ENCODE results near the gene NCOA1. TPM values are rescaled to one million over a fixed set of nuclear protein-coding genes. Genes with fewer than 3 reads are reported as not detected.

Gene NCOA1
- total and polyA plus RNA-seq, 4 donors, result 6.5 to 26.6 (median 16.3) TPM

GRCh38 chr2:24730481-24730880 lies 239.4 kb downstream of the NCOA1 start:
- 94% methylated on average over 7 of the region's 7 CpGs for WGBS
- peaks cover 0 to 1% (median 0%) of the 10 kb centered on the region in 4 donors for H3K4me1 ChIP-seq (ENCODE audit: control insufficient read depth in 4 of 4, insufficient read depth in 4 of 4, low read length in 3 of 4)
- no peaks in the 10 kb centered on the region for H3K27me3 ChIP-seq (ENCODE audit: control insufficient read depth in 4 of 4, insufficient read depth in 4 of 4, low read length in 3 of 4)
- H3K4me3 ChIP-seq (ENCODE audit: low read depth in 1 of 3, low read length in 3 of 3), result no peak overlapping the region
- H3K36me3 ChIP-seq (ENCODE audit: control insufficient read depth in 4 of 4, insufficient read depth in 3 of 4, low read depth in 1 of 4, low read length in 3 of 4), result peaks cover 6 to 14% (median 10%) of the 10 kb centered on the region in 4 donors
- TF ChIP-seq HNF4G (IDR thresholded peaks at IDR 0.05) (no peak), YY1 (IDR thresholded peaks at IDR 0.05) (no peak), RAD21 (IDR thresholded peaks at IDR 0.05) (no peak), NR2F2 (IDR thresholded peaks at IDR 0.05) (no peak), FOXA1 (IDR thresholded peaks at IDR 0.05) (no peak), EGR1 (IDR thresholded peaks at IDR 0.05; ENCODE audit: low read depth in 2 of 2) (no peak), JUND (IDR thresholded peaks at IDR 0.05) (no peak), HNF4A (conservative IDR thresholded peaks at IDR 0.05) (no peak), SP1 (IDR thresholded peaks at IDR 0.05) (no peak), GABPA (IDR thresholded peaks at IDR 0.05 in 1 of 2, conservative IDR thresholded peaks at IDR 0.05 in 1 of 2) (no peak)
- TF ChIP-seq, protein P1, sequence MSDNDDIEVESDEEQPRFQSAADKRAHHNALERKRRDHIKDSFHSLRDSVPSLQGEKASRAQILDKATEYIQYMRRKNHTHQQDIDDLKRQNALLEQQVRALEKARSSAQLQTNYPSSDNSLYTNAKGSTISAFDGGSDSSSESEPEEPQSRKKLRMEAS (IDR thresholded peaks at IDR 0.05), result no peak
- TF ChIP-seq, protein P2, sequence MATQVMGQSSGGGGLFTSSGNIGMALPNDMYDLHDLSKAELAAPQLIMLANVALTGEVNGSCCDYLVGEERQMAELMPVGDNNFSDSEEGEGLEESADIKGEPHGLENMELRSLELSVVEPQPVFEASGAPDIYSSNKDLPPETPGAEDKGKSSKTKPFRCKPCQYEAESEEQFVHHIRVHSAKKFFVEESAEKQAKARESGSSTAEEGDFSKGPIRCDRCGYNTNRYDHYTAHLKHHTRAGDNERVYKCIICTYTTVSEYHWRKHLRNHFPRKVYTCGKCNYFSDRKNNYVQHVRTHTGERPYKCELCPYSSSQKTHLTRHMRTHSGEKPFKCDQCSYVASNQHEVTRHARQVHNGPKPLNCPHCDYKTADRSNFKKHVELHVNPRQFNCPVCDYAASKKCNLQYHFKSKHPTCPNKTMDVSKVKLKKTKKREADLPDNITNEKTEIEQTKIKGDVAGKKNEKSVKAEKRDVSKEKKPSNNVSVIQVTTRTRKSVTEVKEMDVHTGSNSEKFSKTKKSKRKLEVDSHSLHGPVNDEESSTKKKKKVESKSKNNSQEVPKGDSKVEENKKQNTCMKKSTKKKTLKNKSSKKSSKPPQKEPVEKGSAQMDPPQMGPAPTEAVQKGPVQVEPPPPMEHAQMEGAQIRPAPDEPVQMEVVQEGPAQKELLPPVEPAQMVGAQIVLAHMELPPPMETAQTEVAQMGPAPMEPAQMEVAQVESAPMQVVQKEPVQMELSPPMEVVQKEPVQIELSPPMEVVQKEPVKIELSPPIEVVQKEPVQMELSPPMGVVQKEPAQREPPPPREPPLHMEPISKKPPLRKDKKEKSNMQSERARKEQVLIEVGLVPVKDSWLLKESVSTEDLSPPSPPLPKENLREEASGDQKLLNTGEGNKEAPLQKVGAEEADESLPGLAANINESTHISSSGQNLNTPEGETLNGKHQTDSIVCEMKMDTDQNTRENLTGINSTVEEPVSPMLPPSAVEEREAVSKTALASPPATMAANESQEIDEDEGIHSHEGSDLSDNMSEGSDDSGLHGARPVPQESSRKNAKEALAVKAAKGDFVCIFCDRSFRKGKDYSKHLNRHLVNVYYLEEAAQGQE (IDR thresholded peaks at IDR 0.05), result no peak
- TF ChIP-seq, protein P3, sequence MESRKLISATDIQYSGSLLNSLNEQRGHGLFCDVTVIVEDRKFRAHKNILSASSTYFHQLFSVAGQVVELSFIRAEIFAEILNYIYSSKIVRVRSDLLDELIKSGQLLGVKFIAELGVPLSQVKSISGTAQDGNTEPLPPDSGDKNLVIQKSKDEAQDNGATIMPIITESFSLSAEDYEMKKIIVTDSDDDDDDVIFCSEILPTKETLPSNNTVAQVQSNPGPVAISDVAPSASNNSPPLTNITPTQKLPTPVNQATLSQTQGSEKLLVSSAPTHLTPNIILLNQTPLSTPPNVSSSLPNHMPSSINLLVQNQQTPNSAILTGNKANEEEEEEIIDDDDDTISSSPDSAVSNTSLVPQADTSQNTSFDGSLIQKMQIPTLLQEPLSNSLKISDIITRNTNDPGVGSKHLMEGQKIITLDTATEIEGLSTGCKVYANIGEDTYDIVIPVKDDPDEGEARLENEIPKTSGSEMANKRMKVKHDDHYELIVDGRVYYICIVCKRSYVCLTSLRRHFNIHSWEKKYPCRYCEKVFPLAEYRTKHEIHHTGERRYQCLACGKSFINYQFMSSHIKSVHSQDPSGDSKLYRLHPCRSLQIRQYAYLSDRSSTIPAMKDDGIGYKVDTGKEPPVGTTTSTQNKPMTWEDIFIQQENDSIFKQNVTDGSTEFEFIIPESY (IDR thresholded peaks at IDR 0.05), result no peak
- TF ChIP-seq, protein P4, sequence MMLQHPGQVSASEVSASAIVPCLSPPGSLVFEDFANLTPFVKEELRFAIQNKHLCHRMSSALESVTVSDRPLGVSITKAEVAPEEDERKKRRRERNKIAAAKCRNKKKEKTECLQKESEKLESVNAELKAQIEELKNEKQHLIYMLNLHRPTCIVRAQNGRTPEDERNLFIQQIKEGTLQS (IDR thresholded peaks at IDR 0.05), result no peak
- H3K27ac ChIP-seq (ENCODE audit: low read depth in 1 of 2, low read length in 2 of 2), result no peak overlapping the region
- no peak for DNase-seq (ENCODE audit: low spot score)
- no peak overlapping the region for H3K9ac ChIP-seq (ENCODE audit: low read depth in 1 of 2, low read length in 2 of 2)
- no peaks in the 10 kb centered on the region for H3K9me3 ChIP-seq (ENCODE audit: control insufficient read depth in 4 of 4, low read length in 3 of 4)

DNA sequence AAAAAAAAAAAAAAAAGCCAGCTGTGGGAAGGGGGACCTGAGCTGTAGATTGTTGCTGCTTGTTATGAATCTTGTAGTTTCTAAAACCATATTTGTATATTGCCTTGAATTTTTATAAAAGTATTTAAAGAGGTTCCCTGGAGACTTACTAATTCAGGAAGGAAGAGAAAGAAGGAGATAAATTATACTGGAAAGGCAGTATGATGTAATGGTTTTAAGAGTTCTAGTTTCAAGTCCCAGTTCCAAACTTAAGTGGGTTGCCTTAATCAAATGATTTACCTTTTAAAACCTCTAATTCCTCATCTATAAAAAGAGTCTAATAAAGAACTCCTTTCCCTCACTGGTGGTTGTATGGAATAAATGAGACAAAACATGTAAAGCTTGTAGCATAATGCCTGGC lies 240.0 kb downstream of the NCOA1 start:
- peaks cover 0 to 1% (median 0%) of the 10 kb centered on the region in 4 donors for H3K4me1 ChIP-seq (ENCODE audit: control insufficient read depth in 4 of 4, insufficient read depth in 4 of 4, low read length in 3 of 4)
- H3K27ac ChIP-seq (ENCODE audit: low read depth in 1 of 2, low read length in 2 of 2), result no peak overlapping the region
- H3K9ac ChIP-seq (ENCODE audit: low read depth in 1 of 2, low read length in 2 of 2), result no peak overlapping the region
- peaks cover 6 to 14% (median 10%) of the 10 kb centered on the region in 4 donors for H3K36me3 ChIP-seq (ENCODE audit: control insufficient read depth in 4 of 4, insufficient read depth in 3 of 4, low read depth in 1 of 4, low read length in 3 of 4)
- H3K4me3 ChIP-seq (ENCODE audit: low read depth in 1 of 3, low read length in 3 of 3), result no peak overlapping the region
- no peaks in the 10 kb centered on the region for H3K27me3 ChIP-seq (ENCODE audit: control insufficient read depth in 4 of 4, insufficient read depth in 4 of 4, low read length in 3 of 4)
- no peak for DNase-seq (ENCODE audit: low spot score)
- no peaks in the 10 kb centered on the region for H3K9me3 ChIP-seq (ENCODE audit: control insufficient read depth in 4 of 4, low read length in 3 of 4)
- no peak for TF ChIP-seq YY1 (IDR thresholded peaks at IDR 0.05)
- no peak for TF ChIP-seq EGR1 (IDR thresholded peaks at IDR 0.05; ENCODE audit: low read depth in 2 of 2)
- TF ChIP-seq TAF1 (conservative IDR thresholded peaks at IDR 0.05), result no peak
- TF ChIP-seq FOXA2 (IDR thresholded peaks at IDR 0.05), result no peak
- TF ChIP-seq, protein P3 (IDR thresholded peaks at IDR 0.05), result no peak
- TF ChIP-seq JUND (IDR thresholded peaks at IDR 0.05), result no peak
- TF ChIP-seq GABPA (IDR thresholded peaks at IDR 0.05 in 1 of 2, conservative IDR thresholded peaks at IDR 0.05 in 1 of 2), result no peak
- TF ChIP-seq, protein P4 (IDR thresholded peaks at IDR 0.05), result no peak
- no peak for TF ChIP-seq SP1 (IDR thresholded peaks at IDR 0.05)
- no peak for TF ChIP-seq CTCF (IDR thresholded peaks at IDR 0.05; ENCODE audit: low read depth, low read length, missing input control)
- TF ChIP-seq, protein P2 (IDR thresholded peaks at IDR 0.05), result no peak
- TF ChIP-seq RXRA (IDR thresholded peaks at IDR 0.05), result no peak
- TF ChIP-seq FOXA1 (IDR thresholded peaks at IDR 0.05), result no peak
- TF ChIP-seq HNF4A (conservative IDR thresholded peaks at IDR 0.05), result no peak

Data from liver (tissue), 9 donors.